Mesothelial cell of epicardium (in vitro differentiated cells): ENCODE measurements around the gene SH2D4B. TPM values are rescaled to one million over a fixed set of nuclear protein-coding genes. Genes with fewer than 3 reads are reported as not detected.
A peak's percentile ranks its signal among the peaks of the same experiment; 100 is the strongest.

Experiments used
- DNase-seq, 2 experiments: peaks; one replicate each; pipeline ENCODE4 v3.0.0; 2021; ENCODE audit warnings: low spot score in 2 of 2; ENCODE audit not compliant: unreplicated experiment in 2 of 2
- H3K27ac Mint-ChIP-seq: 2 replicates; pipeline ENCODE4 v1.8.0; 2021; ENCODE audit warnings: mixed read lengths
- H3K27me3 Mint-ChIP-seq: 2 replicates; pipeline ENCODE4 v1.8.0; 2021; ENCODE audit warnings: low read depth, mixed read lengths
- H3K36me3 Mint-ChIP-seq: 2 replicates; pipeline ENCODE4 v1.8.0; 2021; ENCODE audit warnings: mixed read lengths
- H3K4me1 Mint-ChIP-seq: 2 replicates; pipeline ENCODE4 v1.8.0; 2021; ENCODE audit warnings: mixed read lengths
- H3K4me3 Mint-ChIP-seq: 2 replicates; pipeline ENCODE4 v1.8.0; 2021; ENCODE audit warnings: mild to moderate bottlenecking, moderate library complexity, mixed read lengths
- H3K9me3 Mint-ChIP-seq: 2 replicates; pipeline ENCODE4 v1.8.0; 2021; ENCODE audit warnings: mixed read lengths
- total RNA-seq: library from RNA; stranded (reverse); gene quantifications from 3 replicates; pipeline ENCODE4 v1.2.1, GENCODE V29; 2021
- TF ChIP-seq, protein P1 (sequence below): fragments of 200-600 bp; sonication (generic); IDR thresholded peaks from one replicate; pipeline ENCODE4 v1.5.0; 2021; ENCODE audit warnings: antibody characterized with exemption; ENCODE audit not compliant: unreplicated experiment

The SH2D4B gene
- total RNA-seq, 1 donor from 2014 or later, result 0.27 TPM

DNA sequence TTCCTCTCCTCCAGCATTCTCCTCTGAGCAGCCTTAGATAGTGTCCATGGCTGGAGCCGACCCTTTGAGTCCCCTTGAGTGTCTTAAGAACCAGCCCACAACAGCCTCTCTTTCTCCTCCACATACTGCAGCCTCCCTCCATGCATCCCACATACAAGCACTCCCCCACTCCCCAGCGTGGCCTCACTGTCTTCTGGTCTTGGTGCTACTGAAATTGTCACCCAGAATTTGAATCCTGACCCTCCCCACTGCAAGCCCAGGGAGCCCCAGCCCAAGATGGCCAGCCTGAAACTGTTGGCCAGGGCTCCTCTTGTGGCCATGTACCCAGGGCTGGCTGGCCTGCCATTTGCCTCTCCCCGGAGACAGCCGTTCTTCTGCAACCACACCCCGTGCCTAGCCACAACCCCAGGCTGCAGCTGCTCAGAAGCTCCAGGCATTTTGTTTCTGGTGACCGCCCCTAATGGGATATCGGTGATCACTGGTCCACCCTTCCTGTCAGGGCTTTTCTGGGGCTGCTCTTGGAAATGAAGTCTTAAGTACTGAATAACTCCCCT, 18.8 kb upstream of the SH2D4B start:
- Mint-ChIP-seq H3K27me3 (no peaks in the 10 kb centered on the region), H3K36me3 (peaks cover 28% of the 10 kb centered on the region), H3K4me3 (no peak overlapping the region), H3K27ac (no peak overlapping the region), H3K9me3 (no peaks in the 10 kb centered on the region), H3K4me1 (no peaks in the 10 kb centered on the region)
- no peak for DNase-seq
- TF ChIP-seq, protein P1, sequence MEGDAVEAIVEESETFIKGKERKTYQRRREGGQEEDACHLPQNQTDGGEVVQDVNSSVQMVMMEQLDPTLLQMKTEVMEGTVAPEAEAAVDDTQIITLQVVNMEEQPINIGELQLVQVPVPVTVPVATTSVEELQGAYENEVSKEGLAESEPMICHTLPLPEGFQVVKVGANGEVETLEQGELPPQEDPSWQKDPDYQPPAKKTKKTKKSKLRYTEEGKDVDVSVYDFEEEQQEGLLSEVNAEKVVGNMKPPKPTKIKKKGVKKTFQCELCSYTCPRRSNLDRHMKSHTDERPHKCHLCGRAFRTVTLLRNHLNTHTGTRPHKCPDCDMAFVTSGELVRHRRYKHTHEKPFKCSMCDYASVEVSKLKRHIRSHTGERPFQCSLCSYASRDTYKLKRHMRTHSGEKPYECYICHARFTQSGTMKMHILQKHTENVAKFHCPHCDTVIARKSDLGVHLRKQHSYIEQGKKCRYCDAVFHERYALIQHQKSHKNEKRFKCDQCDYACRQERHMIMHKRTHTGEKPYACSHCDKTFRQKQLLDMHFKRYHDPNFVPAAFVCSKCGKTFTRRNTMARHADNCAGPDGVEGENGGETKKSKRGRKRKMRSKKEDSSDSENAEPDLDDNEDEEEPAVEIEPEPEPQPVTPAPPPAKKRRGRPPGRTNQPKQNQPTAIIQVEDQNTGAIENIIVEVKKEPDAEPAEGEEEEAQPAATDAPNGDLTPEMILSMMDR, result no peak

GRCh38 chr10:80519936-80520650, 17.6 kb upstream of the SH2D4B start:
- TF ChIP-seq, protein P1, result no peak
- Mint-ChIP-seq H3K27ac (no peak overlapping the region), H3K4me1 (no peaks in the 10 kb centered on the region), H3K27me3 (no peaks in the 10 kb centered on the region), H3K4me3 (no peak overlapping the region), H3K9me3 (no peaks in the 10 kb centered on the region), H3K36me3 (peaks cover 19% of the 10 kb centered on the region)
- no peak for DNase-seq

DNA sequence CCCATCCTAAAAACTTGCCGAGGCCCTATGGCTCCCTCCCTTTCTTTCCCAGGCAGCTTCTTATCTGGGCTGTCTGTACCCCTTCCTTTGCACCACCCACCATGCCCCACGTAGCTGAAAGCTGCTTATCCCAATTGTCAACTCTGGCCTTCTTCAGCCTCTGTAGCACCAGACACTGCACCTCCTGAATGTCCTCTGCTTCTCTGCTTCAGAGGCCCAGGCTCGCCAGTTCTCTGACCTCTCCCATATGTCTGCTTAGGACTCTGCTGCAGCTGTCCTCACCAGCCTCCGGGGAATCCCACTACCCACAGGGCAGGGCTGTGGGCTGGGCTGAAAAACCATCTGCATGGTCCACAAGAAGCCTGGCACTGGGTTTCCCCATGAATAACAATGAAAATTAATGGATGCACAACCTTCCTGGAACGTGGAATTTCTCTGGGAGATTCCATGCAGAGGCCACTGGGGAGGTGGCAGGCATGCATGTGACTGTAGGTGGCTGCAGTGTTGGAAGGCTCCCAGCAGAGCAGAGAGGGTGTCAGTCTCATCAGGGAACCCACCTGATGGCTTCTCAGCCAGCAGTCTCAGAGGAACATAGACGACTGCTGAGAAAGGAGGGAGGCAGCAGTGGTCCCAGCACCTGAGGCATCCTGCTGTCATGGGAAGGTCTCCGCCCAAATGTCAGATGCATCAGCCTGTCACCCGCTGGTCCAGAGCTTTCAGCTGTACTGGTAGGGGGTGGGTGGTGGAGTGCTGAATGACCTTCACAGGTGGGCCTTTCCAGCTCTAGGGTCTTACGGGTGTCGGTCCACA, 16.8 kb upstream of the SH2D4B start:
- Mint-ChIP-seq H3K36me3 (peaks cover 19% of the 10 kb centered on the region), H3K27me3 (no peaks in the 10 kb centered on the region), H3K4me3 (no peak overlapping the region), H3K4me1 (peaks cover 1% of the 10 kb centered on the region), H3K9me3 (no peaks in the 10 kb centered on the region), H3K27ac (peak overlapping the region; percentile 44)
- DNase-seq, result no peak
- TF ChIP-seq, protein P1, result no peak

DNA sequence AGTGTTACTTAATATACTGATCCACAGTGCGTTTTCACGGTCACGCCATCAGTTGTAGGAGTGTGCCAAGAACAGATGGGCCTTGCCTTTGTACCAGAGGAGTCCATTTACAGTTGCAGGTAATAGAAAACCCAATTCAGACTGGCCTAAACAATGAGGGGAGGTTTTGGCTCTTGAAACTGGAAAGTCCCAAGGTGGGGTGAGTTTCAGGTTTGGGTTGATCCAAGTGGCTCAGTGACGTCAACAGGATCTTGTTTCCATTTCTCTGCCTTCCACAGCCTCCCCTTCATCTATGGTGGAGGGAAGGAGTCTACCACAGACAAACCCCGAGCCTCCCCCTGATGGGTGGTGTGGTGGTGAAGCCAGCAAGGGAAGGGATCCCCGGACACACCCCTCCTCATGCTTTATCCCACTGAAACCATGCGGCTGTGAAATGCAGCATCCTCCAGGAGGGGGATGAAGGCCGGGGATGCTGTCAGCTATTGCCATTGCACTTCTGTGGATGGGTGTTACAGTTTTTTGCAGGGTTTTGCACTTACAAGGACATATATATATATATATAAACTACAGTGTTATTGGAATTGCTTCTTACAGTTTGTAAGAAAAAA, 14.8 kb upstream of the SH2D4B start:
- H3K4me1 Mint-ChIP-seq, result peaks cover 9% of the 10 kb centered on the region
- TF ChIP-seq, protein P1, result no peak

GRCh38 chr10:80523773-80524172, 13.9 kb upstream of the SH2D4B start:
- Mint-ChIP-seq H3K36me3 (peaks cover 9% of the 10 kb centered on the region), H3K27ac (no peak overlapping the region), H3K4me3 (no peak overlapping the region), H3K9me3 (no peaks in the 10 kb centered on the region), H3K27me3 (no peaks in the 10 kb centered on the region), H3K4me1 (peaks cover 9% of the 10 kb centered on the region)
- TF ChIP-seq, protein P1, result no peak
- DNase-seq, result no peak

More for the DNA sequence above, 14.8 kb upstream of the SH2D4B start:
- DNase-seq, result no peak
- Mint-ChIP-seq H3K27me3 (no peaks in the 10 kb centered on the region), H3K27ac (no peak overlapping the region), H3K36me3 (peaks cover 12% of the 10 kb centered on the region), H3K4me3 (no peak overlapping the region), H3K9me3 (no peaks in the 10 kb centered on the region)
